CD4-positive, alpha-beta T cell treated with Interleukin-4 for 4 hours (primary cell): Measurements from ENCODE around the gene CARNS1.
A peak's percentile ranks its signal among the peaks of the same experiment; 100 is the strongest.
"Not testable (repeated sequence)": the region's sequence is repeated elsewhere in the genome, so short reads cannot be mapped to it uniquely, and the experiment has no call there.

ENCODE experiments used
- DNase-seq: peaks from one replicate; pipeline ENCODE4 v3.0.0-alpha.2; 2020

CARNS1 gene

GRCh38 chr11:67445515-67445914 is 30.0 kb downstream of the CARNS1 start:
- no peak for DNase-seq

- DNase-seq, result no peak
Observed at GRCh38 chr11:67448220-67448609, 32.7 kb downstream of the CARNS1 start.

GRCh38 chr11:67449116-67449844 is 33.8 kb downstream of the CARNS1 start:
- DNase-seq, result no peak

GRCh38 chr11:67450796-67451657 is 35.5 kb downstream of the CARNS1 start:
- no peak for DNase-seq

- no peak for DNase-seq
Observed at GRCh38 chr11:67451658-67451976, 36.1 kb downstream of the CARNS1 start.

- no peak for DNase-seq
Observed at GRCh38 chr11:67452141-67452952, 36.9 kb downstream of the CARNS1 start, which contains the start of gene GPR152. GPR152 (minus strand) TSS chr11:67452729; CDS start chr11:67452724, 5 bp downstream.

- no peak for DNase-seq
Observed at GRCh38 chr11:67453816-67454732, 38.6 kb downstream of the CARNS1 start.

GRCh38 chr11:67455054-67455453 is 39.6 kb downstream of the CARNS1 start, which contains the start of gene CABP4:
CABP4 (plus strand) TSS chr11:67455354; CDS start chr11:67455424, 70 bp downstream.
- DNase-seq, result no peak

- no peak for DNase-seq
Observed at GRCh38 chr11:67456068-67456705, 40.7 kb downstream of the CARNS1 start.

- DNase-seq, result no peak
Observed at GRCh38 chr11:67457453-67457852, 42.0 kb downstream of the CARNS1 start.

GRCh38 chr11:67458266-67458665 is 42.8 kb downstream of the CARNS1 start:
- DNase-seq, result no peak

GRCh38 chr11:67463186-67463585 is 47.7 kb downstream of the CARNS1 start:
- no peak for DNase-seq

- DNase-seq, result no peak
Observed at GRCh38 chr11:67463680-67464410, 48.4 kb downstream of the CARNS1 start.

- peak; percentile 93 for DNase-seq
Observed at GRCh38 chr11:67464411-67465188, 49.1 kb downstream of the CARNS1 start.

- DNase-seq, result no peak
Observed at GRCh38 chr11:67465189-67465510, 49.7 kb downstream of the CARNS1 start.

- DNase-seq, result not testable (repeated sequence)
Observed at GRCh38 chr11:67465530-67465929, 50.1 kb downstream of the CARNS1 start.

- no peak for DNase-seq
Observed at GRCh38 chr11:67466367-67466766, 50.9 kb downstream of the CARNS1 start.

GRCh38 chr11:67466962-67467771 is 51.7 kb downstream of the CARNS1 start:
- DNase-seq, result no peak

- no peak for DNase-seq
Observed at GRCh38 chr11:67468056-67468455, 52.6 kb downstream of the CARNS1 start.
